Neuronal stem cell (in vitro differentiated cells): ENCODE data around the gene HOXB1.

Source experiments
- DNase-seq: peaks from one replicate; pipeline ENCODE4 v3.0.0-alpha.2; 2013; ENCODE audit warnings: low spot score
- H2AFZ ChIP-seq: one replicate; pipeline ENCODE4 v1.6.1; 2013; ENCODE audit warnings: mild to moderate bottlenecking, low read length, inconsistent platforms
- H2AK5ac ChIP-seq: 2 replicates; pipeline ENCODE4 v1.6.1; 2013; ENCODE audit warnings: low read depth, mild to moderate bottlenecking, inconsistent platforms, low read length, moderate library complexity, mixed read lengths
- H2BK120ac ChIP-seq: 2 replicates; pipeline ENCODE4 v1.6.1; 2013; ENCODE audit warnings: low read depth, mild to moderate bottlenecking, inconsistent platforms, low read length, moderate library complexity, mixed read lengths
- H2BK12ac ChIP-seq: one replicate; pipeline ENCODE4 v1.6.1; 2013; ENCODE audit warnings: low read length, inconsistent platforms
- H2BK15ac ChIP-seq: 2 replicates; pipeline ENCODE4 v1.6.1; 2013; ENCODE audit warnings: mild to moderate bottlenecking, low read length, inconsistent platforms, mixed read lengths
- H2BK5ac ChIP-seq: one replicate; pipeline ENCODE4 v1.6.1; 2013; ENCODE audit warnings: inconsistent platforms, mild to moderate bottlenecking, low read length, moderate library complexity
- H3K14ac ChIP-seq: one replicate; pipeline ENCODE4 v1.6.1; 2013; ENCODE audit warnings: low read length, inconsistent platforms
- H3K18ac ChIP-seq: 2 replicates; pipeline ENCODE4 v1.6.1; 2013; ENCODE audit warnings: low read length, inconsistent platforms
- H3K23ac ChIP-seq: 2 replicates; pipeline ENCODE4 v1.6.1; 2013; ENCODE audit warnings: low read depth, mild to moderate bottlenecking, mixed read lengths, low read length, inconsistent platforms; ENCODE audit not compliant: poor library complexity
- H3K27ac ChIP-seq: replicated peaks from 3 replicates; pipeline ENCODE4 v1.5.1; 2013; ENCODE audit warnings: low read length, inconsistent platforms
- H3K27me3 ChIP-seq, 3 experiments: 2 replicates each; pipeline ENCODE4 v1.6.1; 2013; ENCODE audit warnings: low read length in 3 of 3, mild to moderate bottlenecking in 2 of 3, inconsistent platforms in 1 of 3, low read depth in 1 of 3, mixed read lengths in 1 of 3, moderate library complexity in 1 of 3; ENCODE audit not compliant: control insufficient read depth in 3 of 3, insufficient read depth in 3 of 3
- H3K36me3 ChIP-seq, 2 donors: replicated peaks in 1 of 2; 2 replicates each; pipeline ENCODE4 v1.6.1; 2013; ENCODE audit warnings: low read length in 2 of 2; ENCODE audit not compliant: control insufficient read depth in 2 of 2, insufficient read depth in 2 of 2
- H3K4ac ChIP-seq: 2 replicates; pipeline ENCODE4 v1.6.1; 2013; ENCODE audit warnings: inconsistent platforms, mild to moderate bottlenecking, low read length, moderate library complexity
- H3K4me1 ChIP-seq, 2 donors: 1 replicate in 1 of 2; 2 replicates in 1 of 2; pipeline ENCODE4 v1.6.1; 2013; ENCODE audit warnings: low read length in 2 of 2, low read depth in 1 of 2; ENCODE audit not compliant: control insufficient read depth in 2 of 2, insufficient read depth in 1 of 2
- H3K4me2 ChIP-seq: one replicate; pipeline ENCODE4 v1.6.1; 2013; ENCODE audit warnings: mild to moderate bottlenecking, low read length, inconsistent platforms; ENCODE audit not compliant: insufficient read depth, poor library complexity, severe bottlenecking
- H3K4me3 ChIP-seq, 2 donors: 2 replicates each; pipeline ENCODE4 v1.5.1; 2013; ENCODE audit warnings: low read length in 2 of 2, mild to moderate bottlenecking in 2 of 2, inconsistent platforms in 1 of 2, moderate library complexity in 1 of 2
- H3K79me1 ChIP-seq: one replicate; pipeline ENCODE4 v1.6.1; 2013; ENCODE audit warnings: low read depth, mild to moderate bottlenecking, inconsistent platforms, low read length, moderate library complexity
- H3K9ac ChIP-seq: one replicate; pipeline ENCODE4 v1.6.1; 2013; ENCODE audit warnings: mild to moderate bottlenecking, low read depth, low read length, inconsistent platforms; ENCODE audit not compliant: poor library complexity
- H3K9me3 ChIP-seq, 2 donors: replicated peaks in 1 of 2; 2 replicates each; pipeline versions ENCODE3 to v1.6.1; 2013; ENCODE audit warnings: low read length in 2 of 2, mild to moderate bottlenecking in 2 of 2, inconsistent platforms in 1 of 2, low read depth in 1 of 2, mixed read lengths in 1 of 2, moderate library complexity in 1 of 2; ENCODE audit not compliant: control insufficient read depth in 2 of 2, insufficient read depth in 1 of 2
- H4K8ac ChIP-seq: one replicate; pipeline ENCODE4 v1.6.1; 2013; ENCODE audit warnings: low read depth, mild to moderate bottlenecking, inconsistent platforms, low read length, moderate library complexity
- H4K91ac ChIP-seq: one replicate; pipeline ENCODE4 v1.6.1; 2013; ENCODE audit warnings: low read length, low read depth, mild to moderate bottlenecking, inconsistent platforms; ENCODE audit not compliant: poor library complexity
- whole genome bisulfite sequencing, 2 donors: extraction: QIAGEN DNeasy Blood & Tissue Kit; methylation state at CpG; one replicate each; pipeline ENCODE4 v1.1.7; 2013; ENCODE audit warnings: missing lambda C conversion rate in 2 of 2, mixed read lengths in 1 of 2; ENCODE audit not compliant: insufficient read length in 2 of 2, insufficient replicate concordance in 1 of 2; ENCODE audit errors: extremely low coverage in 2 of 2; 5-methylcytosine and 5-hydroxymethylcytosine counted together

Gene HOXB1

GRCh38 chr17:48565925-48566710 lies 35.3 kb upstream of the HOXB1 start:
- Histone ChIP-seq H3K27me3 (peaks cover 60 to 99% (median 99%) of the 10 kb centered on the region in 3 experiments), H3K4ac (no peak overlapping the region), H4K8ac (no peak overlapping the region), H2BK5ac (no peak overlapping the region), H3K4me3 (no peak overlapping the region), H3K14ac (no peak overlapping the region), H3K9me3 (peaks cover 0 to 2% of the 10 kb centered on the region in 2 donors), H3K4me2 (no peak overlapping the region), H2BK15ac (no peak overlapping the region), H2AK5ac (no peak overlapping the region), H4K91ac (no peak overlapping the region), H2BK12ac (no peak overlapping the region), H3K4me1 (no peaks in the 10 kb centered on the region), H3K27ac (no peak overlapping the region), H3K23ac (no peak overlapping the region), H3K79me1 (no peaks in the 10 kb centered on the region), H2BK120ac (no peak overlapping the region), H3K36me3 (no peaks in the 10 kb centered on the region), H2AFZ (no peak overlapping the region), H3K18ac (no peak overlapping the region), H3K9ac (no peak overlapping the region)
- DNase-seq = no peak
- WGBS, 2 donors = no CpG with 5 or more reads among the region's 4 CpGs

GRCh38 chr17:48565022-48565554 lies 34.3 kb upstream of the HOXB1 start:
- no peak for DNase-seq
- H4K8ac ChIP-seq = no peak overlapping the region
- H3K23ac ChIP-seq = no peak overlapping the region
- H2AFZ ChIP-seq = no peak overlapping the region
- H2BK12ac ChIP-seq = no peak overlapping the region
- no peaks in the 10 kb centered on the region for H3K36me3 ChIP-seq
- H2AK5ac ChIP-seq = no peak overlapping the region
- peaks cover 0 to 2% of the 10 kb centered on the region in 2 donors for H3K9me3 ChIP-seq
- peaks cover 61 to 98% (median 98%) of the 10 kb centered on the region in 3 experiments for H3K27me3 ChIP-seq
- H3K4ac ChIP-seq = no peak overlapping the region
- H2BK5ac ChIP-seq = no peak overlapping the region
- no peak overlapping the region for H3K27ac ChIP-seq
- H3K14ac ChIP-seq = no peak overlapping the region
- H4K91ac ChIP-seq = no peak overlapping the region
- no peaks in the 10 kb centered on the region for H3K4me1 ChIP-seq
- no CpG with 5 or more reads among the region's 2 CpGs for WGBS, 2 donors
- H3K18ac ChIP-seq = no peak overlapping the region
- no peak overlapping the region for H3K4me3 ChIP-seq
- H3K79me1 ChIP-seq = no peaks in the 10 kb centered on the region
- no peak overlapping the region for H2BK15ac ChIP-seq
- no peak overlapping the region for H2BK120ac ChIP-seq
- H3K4me2 ChIP-seq = no peak overlapping the region
- H3K9ac ChIP-seq = no peak overlapping the region

- no peak overlapping the region for H2BK120ac ChIP-seq
- no peak overlapping the region for H4K8ac ChIP-seq
- no peak overlapping the region for H3K14ac ChIP-seq
- no peaks in the 10 kb centered on the region for H3K4me1 ChIP-seq
- no peak for DNase-seq
- H3K4ac ChIP-seq = no peak overlapping the region
- H3K36me3 ChIP-seq = no peaks in the 10 kb centered on the region
- H2AFZ ChIP-seq = peak overlapping the region; percentile 35
- H2AK5ac ChIP-seq = no peak overlapping the region
- H3K9me3 ChIP-seq = peaks cover 0 to 2% of the 10 kb centered on the region in 2 donors
- no peak overlapping the region for H2BK12ac ChIP-seq
- H2BK5ac ChIP-seq = no peak overlapping the region
- H3K4me2 ChIP-seq = no peak overlapping the region
- H3K4me3 ChIP-seq = no peak overlapping the region
- no CpG with 5 or more reads among the region's 73 CpGs for WGBS, 2 donors
- H2BK15ac ChIP-seq = no peak overlapping the region
- H3K79me1 ChIP-seq = no peaks in the 10 kb centered on the region
- H3K27me3 ChIP-seq = peaks cover 64 to 98% (median 98%) of the 10 kb centered on the region in 3 experiments
- no peak overlapping the region for H3K27ac ChIP-seq
- H3K18ac ChIP-seq = no peak overlapping the region
- H3K9ac ChIP-seq = no peak overlapping the region
- no peak overlapping the region for H3K23ac ChIP-seq
- H4K91ac ChIP-seq = no peak overlapping the region
These were observed 33.6 kb upstream of the HOXB1 start for GRCh38 chr17:48564188-48565021.

GRCh38 chr17:48563867-48564187 lies 33.0 kb upstream of the HOXB1 start:
- no peak overlapping the region for H2BK15ac ChIP-seq
- no peak overlapping the region for H2BK5ac ChIP-seq
- H3K9me3 ChIP-seq = peaks cover 0 to 2% of the 10 kb centered on the region in 2 donors
- WGBS, 2 donors = no CpG with 5 or more reads among the region's 10 CpGs
- H2AFZ ChIP-seq = no peak overlapping the region
- H3K4ac ChIP-seq = no peak overlapping the region
- peaks cover 67 to 98% (median 98%) of the 10 kb centered on the region in 3 experiments for H3K27me3 ChIP-seq
- no peak overlapping the region for H3K27ac ChIP-seq
- H3K79me1 ChIP-seq = no peaks in the 10 kb centered on the region
- peak overlapping the region; percentile 69 for H3K23ac ChIP-seq
- H2BK12ac ChIP-seq = no peak overlapping the region
- H3K4me3 ChIP-seq = no peak overlapping the region
- no peaks in the 10 kb centered on the region for H3K4me1 ChIP-seq
- DNase-seq = no peak
- H4K91ac ChIP-seq = no peak overlapping the region
- no peak overlapping the region for H3K14ac ChIP-seq
- no peak overlapping the region for H2AK5ac ChIP-seq
- H4K8ac ChIP-seq = no peak overlapping the region
- H3K18ac ChIP-seq = no peak overlapping the region
- H3K36me3 ChIP-seq = no peaks in the 10 kb centered on the region
- H2BK120ac ChIP-seq = no peak overlapping the region
- H3K4me2 ChIP-seq = no peak overlapping the region
- H3K9ac ChIP-seq = no peak overlapping the region
